Esophagus squamous epithelium (tissue), 4 donors: ENCODE results near the gene RSRC2.

Experiments used
- POLR2A ChIP-seq, 4 donors: fragments of 450-650 bp; IDR thresholded peaks; one replicate each; pipeline ENCODE4 v1.6.1; 2017; ENCODE audit warnings: antibody characterized with exemption in 4 of 4, mild to moderate bottlenecking in 4 of 4, moderate library complexity in 3 of 4
- TF ChIP-seq, protein P1 (sequence below), 6 experiments: fragments of 450-650 bp in 4 of 6; fragments of 200-600 bp in 2 of 6; sonication (generic) in 2 of 6; IDR thresholded peaks; one replicate each; pipeline ENCODE4 v1.5.1; 2016 to 2019; ENCODE audit warnings: antibody characterized with exemption in 6 of 6, mild to moderate bottlenecking in 4 of 6, moderate library complexity in 4 of 6

DNA sequence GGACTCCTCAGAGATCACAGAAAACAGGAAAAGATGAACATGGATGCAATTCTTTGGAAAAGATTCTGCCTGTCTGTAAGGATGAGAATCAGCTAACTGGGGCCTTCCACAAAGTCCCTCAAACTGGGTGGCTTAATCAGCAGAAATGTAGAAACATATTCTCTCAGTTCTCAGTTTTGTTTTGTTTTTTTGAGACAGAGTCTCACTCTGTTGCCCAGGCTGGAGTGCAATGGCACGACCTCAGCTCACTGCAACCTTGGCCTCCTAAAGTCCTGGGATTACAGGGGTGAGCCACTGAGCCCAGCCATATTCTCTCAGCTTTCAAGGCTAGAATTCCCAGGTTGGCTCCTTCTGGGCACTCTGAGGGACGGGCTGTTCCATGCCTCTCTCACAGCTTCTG lies 66.1 kb downstream of the RSRC2 start:
- TF ChIP-seq, protein P1, sequence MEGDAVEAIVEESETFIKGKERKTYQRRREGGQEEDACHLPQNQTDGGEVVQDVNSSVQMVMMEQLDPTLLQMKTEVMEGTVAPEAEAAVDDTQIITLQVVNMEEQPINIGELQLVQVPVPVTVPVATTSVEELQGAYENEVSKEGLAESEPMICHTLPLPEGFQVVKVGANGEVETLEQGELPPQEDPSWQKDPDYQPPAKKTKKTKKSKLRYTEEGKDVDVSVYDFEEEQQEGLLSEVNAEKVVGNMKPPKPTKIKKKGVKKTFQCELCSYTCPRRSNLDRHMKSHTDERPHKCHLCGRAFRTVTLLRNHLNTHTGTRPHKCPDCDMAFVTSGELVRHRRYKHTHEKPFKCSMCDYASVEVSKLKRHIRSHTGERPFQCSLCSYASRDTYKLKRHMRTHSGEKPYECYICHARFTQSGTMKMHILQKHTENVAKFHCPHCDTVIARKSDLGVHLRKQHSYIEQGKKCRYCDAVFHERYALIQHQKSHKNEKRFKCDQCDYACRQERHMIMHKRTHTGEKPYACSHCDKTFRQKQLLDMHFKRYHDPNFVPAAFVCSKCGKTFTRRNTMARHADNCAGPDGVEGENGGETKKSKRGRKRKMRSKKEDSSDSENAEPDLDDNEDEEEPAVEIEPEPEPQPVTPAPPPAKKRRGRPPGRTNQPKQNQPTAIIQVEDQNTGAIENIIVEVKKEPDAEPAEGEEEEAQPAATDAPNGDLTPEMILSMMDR (IDR thresholded peaks at IDR 0.05) = no peak
- no peak for TF ChIP-seq POLR2A (IDR thresholded peaks at IDR 0.05)
